ENCODE results near the gene RRP15. TPM values are rescaled to one million over a fixed set of nuclear protein-coding genes. Genes with fewer than 3 reads are reported as not detected.

The RRP15 gene
- total RNA-seq, 1 donor from 2014 or later = 50.1 TPM

GRCh38 chr1:218361298-218362065, 76.4 kb downstream of the RRP15 start:
- intact Hi-C loops (cut with micrococcal nuclease) = no loop called here
- Mint-ChIP-seq H3K27ac (no peak overlapping the region), H3K36me3 (ENCODE audit: low read depth) (no peaks in the 10 kb centered on the region), H3K9me3 (no peaks in the 10 kb centered on the region), H3K4me1 (ENCODE audit: low read depth) (no peaks in the 10 kb centered on the region), H3K4me3 (no peak overlapping the region), H3K27me3 (ENCODE audit: insufficient read depth) (peaks cover 6% of the 10 kb centered on the region)
- no peak for DNase-seq (ENCODE audit: low spot score)

- intact Hi-C loops (cut with micrococcal nuclease) = no loop called here
- Mint-ChIP-seq H3K4me3 (no peak overlapping the region), H3K4me1 (ENCODE audit: low read depth) (no peaks in the 10 kb centered on the region)
These were observed 77.5 kb downstream of the RRP15 start for GRCh38 chr1:218362418-218363076.

GRCh38 chr1:218363141-218363540, 78.0 kb downstream of the RRP15 start:
- no peak overlapping the region for H3K27ac Mint-ChIP-seq
- H3K9me3 Mint-ChIP-seq = no peaks in the 10 kb centered on the region
- no peak for DNase-seq (ENCODE audit: low spot score)
- intact Hi-C loops (cut with micrococcal nuclease) = no loop called here
- H3K4me1 Mint-ChIP-seq (ENCODE audit: low read depth) = no peaks in the 10 kb centered on the region
- no peak overlapping the region for H3K4me3 Mint-ChIP-seq
- H3K36me3 Mint-ChIP-seq (ENCODE audit: low read depth) = no peaks in the 10 kb centered on the region
- peaks cover 6% of the 10 kb centered on the region for H3K27me3 Mint-ChIP-seq (ENCODE audit: insufficient read depth)

More at GRCh38 chr1:218362418-218363076, 77.5 kb downstream of the RRP15 start:
- Mint-ChIP-seq H3K27me3 (ENCODE audit: insufficient read depth) (peaks cover 6% of the 10 kb centered on the region), H3K9me3 (no peaks in the 10 kb centered on the region), H3K36me3 (ENCODE audit: low read depth) (no peaks in the 10 kb centered on the region), H3K27ac (no peak overlapping the region)
- DNase-seq (ENCODE audit: low spot score) = no peak

GRCh38 chr1:218364028-218364710, 79.1 kb downstream of the RRP15 start:
- Mint-ChIP-seq H3K4me3 (no peak overlapping the region), H3K27me3 (ENCODE audit: insufficient read depth) (peaks cover 4% of the 10 kb centered on the region), H3K27ac (no peak overlapping the region), H3K9me3 (no peaks in the 10 kb centered on the region), H3K36me3 (ENCODE audit: low read depth) (no peaks in the 10 kb centered on the region), H3K4me1 (ENCODE audit: low read depth) (no peaks in the 10 kb centered on the region)
- no peak for DNase-seq (ENCODE audit: low spot score)
- intact Hi-C loops (cut with micrococcal nuclease) = no loop called here

GRCh38 chr1:218365226-218365999, 80.3 kb downstream of the RRP15 start:
- DNase-seq (ENCODE audit: low spot score) = no peak
- H3K27ac Mint-ChIP-seq = no peak overlapping the region
- no peaks in the 10 kb centered on the region for H3K4me1 Mint-ChIP-seq (ENCODE audit: low read depth)
- no peaks in the 10 kb centered on the region for H3K9me3 Mint-ChIP-seq
- no peak overlapping the region for H3K4me3 Mint-ChIP-seq
- H3K36me3 Mint-ChIP-seq (ENCODE audit: low read depth) = no peaks in the 10 kb centered on the region
- peaks cover 6% of the 10 kb centered on the region for H3K27me3 Mint-ChIP-seq (ENCODE audit: insufficient read depth)
- intact Hi-C loops (cut with micrococcal nuclease) = no loop called here

- Mint-ChIP-seq H3K27ac (no peak overlapping the region), H3K27me3 (ENCODE audit: insufficient read depth) (peaks cover 7% of the 10 kb centered on the region), H3K4me1 (ENCODE audit: low read depth) (no peaks in the 10 kb centered on the region), H3K9me3 (no peaks in the 10 kb centered on the region), H3K4me3 (no peak overlapping the region), H3K36me3 (ENCODE audit: low read depth) (no peaks in the 10 kb centered on the region)
- DNase-seq (ENCODE audit: low spot score) = no peak
- intact Hi-C loops (cut with micrococcal nuclease) = no loop called here
These were observed 81.4 kb downstream of the RRP15 start for GRCh38 chr1:218366322-218367052.

- no peaks in the 10 kb centered on the region for H3K36me3 Mint-ChIP-seq (ENCODE audit: low read depth)
- H3K27me3 Mint-ChIP-seq (ENCODE audit: insufficient read depth) = peaks cover 13% of the 10 kb centered on the region
- no peak overlapping the region for H3K27ac Mint-ChIP-seq
- no peaks in the 10 kb centered on the region for H3K9me3 Mint-ChIP-seq
- intact Hi-C loops (cut with micrococcal nuclease) = no loop called here
- H3K4me3 Mint-ChIP-seq = no peak overlapping the region
- H3K4me1 Mint-ChIP-seq (ENCODE audit: low read depth) = no peaks in the 10 kb centered on the region
- DNase-seq (ENCODE audit: low spot score) = no peak
These were observed 82.0 kb downstream of the RRP15 start for GRCh38 chr1:218367118-218367517.

GRCh38 chr1:218368686-218369085, 83.6 kb downstream of the RRP15 start:
- peaks cover 18% of the 10 kb centered on the region for H3K27me3 Mint-ChIP-seq (ENCODE audit: insufficient read depth)
- no peak overlapping the region for H3K27ac Mint-ChIP-seq
- no peak for DNase-seq (ENCODE audit: low spot score)
- H3K4me1 Mint-ChIP-seq (ENCODE audit: low read depth) = no peaks in the 10 kb centered on the region
- H3K4me3 Mint-ChIP-seq = no peak overlapping the region
- intact Hi-C loops (cut with micrococcal nuclease) = no loop called here
- no peaks in the 10 kb centered on the region for H3K9me3 Mint-ChIP-seq
- H3K36me3 Mint-ChIP-seq (ENCODE audit: low read depth) = no peaks in the 10 kb centered on the region

GRCh38 chr1:218369688-218370511, 84.8 kb downstream of the RRP15 start:
- Mint-ChIP-seq H3K4me1 (ENCODE audit: low read depth) (no peaks in the 10 kb centered on the region), H3K36me3 (ENCODE audit: low read depth) (no peaks in the 10 kb centered on the region), H3K4me3 (no peak overlapping the region), H3K27me3 (ENCODE audit: insufficient read depth) (peaks cover 24% of the 10 kb centered on the region), H3K9me3 (no peaks in the 10 kb centered on the region), H3K27ac (no peak overlapping the region)
- intact Hi-C loops (cut with micrococcal nuclease) = no loop called here
- DNase-seq (ENCODE audit: low spot score) = no peak

GRCh38 chr1:218371927-218372672, 87.0 kb downstream of the RRP15 start:
- H3K36me3 Mint-ChIP-seq (ENCODE audit: low read depth) = no peaks in the 10 kb centered on the region
- no peak overlapping the region for H3K27ac Mint-ChIP-seq
- no peak for DNase-seq (ENCODE audit: low spot score)
- H3K4me3 Mint-ChIP-seq = no peak overlapping the region
- no peaks in the 10 kb centered on the region for H3K9me3 Mint-ChIP-seq
- intact Hi-C loops (cut with micrococcal nuclease) = no loop called here
- H3K4me1 Mint-ChIP-seq (ENCODE audit: low read depth) = peaks cover 7% of the 10 kb centered on the region
- peaks cover 31% of the 10 kb centered on the region for H3K27me3 Mint-ChIP-seq (ENCODE audit: insufficient read depth)

All from activated T-helper 1 cell treated with anti-CD3 and anti-CD28 coated beads, Interleukin-12 subunit alpha, Interleukin-12 subunit beta, Interleukin-2, Interleukin-4 antibody, amounts not matched to agents 30 ng/mL and 10 ng/mL and 1 ng/mL, durations not matched to agents 14 hours and 24 hours and 36 hours (primary cell).